Lung (tissue), 12 donors: Measurements from ENCODE around the gene DENND2A. TPM values are rescaled to one million over a fixed set of nuclear protein-coding genes. Genes with fewer than 3 reads are reported as not detected.

Experiments
- ATAC-seq: fragments of 200-7000 bp; cut with Tn5 transposase; one replicate; pipeline ENCODE4 v1.9.1; 2020; ENCODE audit warnings: moderate number of reproducible peaks; ENCODE audit not compliant: insufficient read depth, low FRiP score
- DNase-seq, 3 donors: peaks; one replicate each; pipeline ENCODE4 v3.0.0-alpha.2; 2013 to 2017
- H3K27ac ChIP-seq, 2 donors: one replicate each; pipeline ENCODE4 v1.5.1; 2013; ENCODE audit warnings: mild to moderate bottlenecking in 2 of 2, moderate library complexity in 2 of 2, control low read depth in 1 of 2, inconsistent platforms in 1 of 2, low read depth in 1 of 2, low read length in 1 of 2
- H3K27me3 ChIP-seq, 3 donors: one replicate each; pipeline ENCODE4 v1.5.1; 2013; ENCODE audit warnings: low read length in 2 of 3; ENCODE audit not compliant: control insufficient read depth in 3 of 3, insufficient read depth in 3 of 3
- H3K36me3 ChIP-seq, 4 donors: one replicate each; pipeline ENCODE4 v1.5.1; 2013; ENCODE audit warnings: low read length in 4 of 4, mild to moderate bottlenecking in 1 of 4, moderate library complexity in 1 of 4; ENCODE audit not compliant: control insufficient read depth in 4 of 4, insufficient read depth in 4 of 4
- H3K4me1 ChIP-seq, 5 donors: one replicate each; pipeline ENCODE4 v1.5.1; 2013; ENCODE audit warnings: low read length in 5 of 5, mild to moderate bottlenecking in 2 of 5, moderate library complexity in 1 of 5; ENCODE audit not compliant: control insufficient read depth in 5 of 5, insufficient read depth in 5 of 5
- H3K4me3 ChIP-seq: one replicate; pipeline ENCODE4 v1.5.1; 2013; ENCODE audit warnings: mild to moderate bottlenecking, control low read depth, moderate library complexity
- H3K9ac ChIP-seq, 2 donors: one replicate each; pipeline ENCODE4 v1.5.1; 2013; ENCODE audit warnings: low read length in 2 of 2, control low read depth in 1 of 2; ENCODE audit not compliant: insufficient read depth in 1 of 2
- H3K9me3 ChIP-seq, 4 donors: one replicate each; pipeline ENCODE4 v1.5.1; 2013; ENCODE audit warnings: low read length in 3 of 4, mild to moderate bottlenecking in 1 of 4, moderate library complexity in 1 of 4; ENCODE audit not compliant: control insufficient read depth in 4 of 4, insufficient read depth in 3 of 4
- WGBS, 2 donors: extraction: QIAGEN DNeasy Blood & Tissue Kit; methylation state at CpG; one replicate each; pipeline ENCODE4 v1.1.7; 2013; 5-methylcytosine and 5-hydroxymethylcytosine counted together
- polyA plus RNA-seq, 2 donors: library from polyadenylated mRNA; stranded (reverse); fragments of 200-250 nt; gene quantifications; one replicate each; pipeline ENCODE4 v1.2.1, GENCODE V29; 2013
- total RNA-seq, 2 donors: library from RNA; depleted of rRNA in 1 of 2; stranded (reverse); fragments of >200 nt in 1 of 2; gene quantifications; one replicate each; pipeline ENCODE4 v1.2.1, GENCODE V29; 2014 to 2021
- TF ChIP-seq, protein P1 (sequence below): IDR thresholded peaks from 2 replicates; pipeline ENCODE4 v1.5.1; 2012; ENCODE audit warnings: mild to moderate bottlenecking; ENCODE audit errors: control extremely low read depth, extremely low read depth
- donor health status: control.
- donor health status: control.
- donor health status: Bipolar disorder and iron deficiency.
- donor health status: healthy.
- donor health status: DM: yes; HTN: yes; CAD: no.

DENND2A gene
- total and polyA plus RNA-seq, 4 donors = 4.1 to 32.4 (median 9.7) TPM

DNA sequence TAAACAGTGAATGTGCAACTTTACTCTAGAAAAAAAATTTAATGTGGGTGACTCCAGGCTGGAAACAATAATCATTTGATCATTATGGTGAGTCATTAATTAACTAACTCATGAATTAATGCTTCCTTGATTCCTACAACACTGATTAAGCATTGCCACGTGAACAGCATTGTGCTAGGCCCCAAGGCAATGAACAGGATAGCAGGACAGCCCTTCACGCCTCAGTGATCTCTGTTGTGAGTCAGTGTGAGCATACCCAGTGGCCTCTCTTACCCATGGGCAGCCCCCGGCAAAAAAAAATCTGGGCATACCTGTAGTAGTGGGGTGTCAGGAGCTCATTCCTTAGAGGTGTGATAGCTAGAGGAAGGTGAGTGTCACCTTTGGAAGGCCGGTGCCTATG, 76.0 kb downstream of the DENND2A start:
- ATAC-seq = no peak
- Histone ChIP-seq H3K9me3 (no peaks in the 10 kb centered on the region), H3K27me3 (no peaks in the 10 kb centered on the region), H3K4me3 (no peak overlapping the region), H3K36me3 (peaks cover 0 to 28% (median 8%) of the 10 kb centered on the region in 4 donors), H3K27ac (no peak overlapping the region), H3K9ac (no peak overlapping the region), H3K4me1 (peaks cover 0 to 38% (median 13%) of the 10 kb centered on the region in 5 donors)
- DNase-seq = no peak
- TF ChIP-seq, protein P1, sequence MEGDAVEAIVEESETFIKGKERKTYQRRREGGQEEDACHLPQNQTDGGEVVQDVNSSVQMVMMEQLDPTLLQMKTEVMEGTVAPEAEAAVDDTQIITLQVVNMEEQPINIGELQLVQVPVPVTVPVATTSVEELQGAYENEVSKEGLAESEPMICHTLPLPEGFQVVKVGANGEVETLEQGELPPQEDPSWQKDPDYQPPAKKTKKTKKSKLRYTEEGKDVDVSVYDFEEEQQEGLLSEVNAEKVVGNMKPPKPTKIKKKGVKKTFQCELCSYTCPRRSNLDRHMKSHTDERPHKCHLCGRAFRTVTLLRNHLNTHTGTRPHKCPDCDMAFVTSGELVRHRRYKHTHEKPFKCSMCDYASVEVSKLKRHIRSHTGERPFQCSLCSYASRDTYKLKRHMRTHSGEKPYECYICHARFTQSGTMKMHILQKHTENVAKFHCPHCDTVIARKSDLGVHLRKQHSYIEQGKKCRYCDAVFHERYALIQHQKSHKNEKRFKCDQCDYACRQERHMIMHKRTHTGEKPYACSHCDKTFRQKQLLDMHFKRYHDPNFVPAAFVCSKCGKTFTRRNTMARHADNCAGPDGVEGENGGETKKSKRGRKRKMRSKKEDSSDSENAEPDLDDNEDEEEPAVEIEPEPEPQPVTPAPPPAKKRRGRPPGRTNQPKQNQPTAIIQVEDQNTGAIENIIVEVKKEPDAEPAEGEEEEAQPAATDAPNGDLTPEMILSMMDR = no peak
- WGBS, 2 donors = 91 to 94% methylated on average over 4 of the region's 4 CpGs

DNA sequence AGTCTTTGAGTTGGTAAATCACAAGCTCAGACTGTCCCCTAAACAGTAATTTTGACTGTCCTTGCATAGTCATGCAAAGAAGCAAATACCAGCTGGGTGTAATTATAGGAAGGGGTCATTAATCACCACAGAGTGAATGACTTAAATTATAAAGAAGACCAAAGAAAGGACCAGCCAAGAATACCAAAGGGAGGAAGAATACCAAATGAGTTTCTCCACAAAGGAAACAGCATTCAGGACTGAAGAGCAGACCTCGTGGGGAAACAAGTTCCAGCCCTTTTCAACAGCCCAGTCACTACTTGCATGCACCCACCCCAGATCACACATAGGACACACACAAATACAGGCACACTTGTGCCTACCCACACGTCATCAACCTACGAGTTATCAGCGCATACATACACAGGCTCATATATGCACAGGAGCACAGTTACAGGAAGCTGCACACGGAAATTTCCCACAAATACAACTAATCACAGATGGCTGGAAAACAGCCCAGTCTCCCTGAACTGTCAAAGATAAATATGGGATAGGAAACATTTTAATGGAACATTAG, 77.6 kb downstream of the DENND2A start:
- no peak for ATAC-seq
- Histone ChIP-seq H3K27me3 (no peaks in the 10 kb centered on the region), H3K9me3 (no peaks in the 10 kb centered on the region), H3K36me3 (peaks cover 0 to 39% (median 12%) of the 10 kb centered on the region in 4 donors), H3K27ac (no peak overlapping the region), H3K9ac (peak overlapping the region in 1 of 2 donors; percentile 2), H3K4me3 (no peak overlapping the region), H3K4me1 (peaks cover 0 to 26% (median 9%) of the 10 kb centered on the region in 5 donors)
- TF ChIP-seq, protein P1 = no peak
- WGBS, 2 donors = 61 to 68% methylated on average over 5 of the region's 5 CpGs
- DNase-seq = peak in 2 of 3 donors; percentile 35 to 52

DNA sequence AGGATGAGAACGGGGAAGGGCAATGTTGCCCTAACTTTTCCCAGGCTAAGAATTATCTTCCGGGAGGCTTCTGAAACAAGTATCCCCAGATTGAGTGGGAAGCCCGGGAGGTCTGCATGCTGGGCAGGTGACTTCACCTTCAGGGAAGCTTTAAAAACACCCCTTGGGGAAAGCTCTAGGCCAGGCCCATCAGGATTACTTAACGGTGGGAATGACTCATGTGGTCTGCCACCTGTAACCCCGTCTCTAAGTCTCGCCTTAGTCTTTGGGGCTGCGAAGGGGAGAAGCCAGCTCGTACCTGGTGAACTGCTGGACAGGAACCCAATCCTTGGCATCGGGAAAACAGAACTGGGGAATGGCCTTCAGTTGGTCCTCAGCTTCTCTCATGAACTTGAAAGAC, 81.2 kb downstream of the DENND2A start:
- Histone ChIP-seq H3K27me3 (no peaks in the 10 kb centered on the region), H3K4me1 (peaks cover 0 to 8% (median 0%) of the 10 kb centered on the region in 5 donors), H3K9ac (no peak overlapping the region), H3K9me3 (no peaks in the 10 kb centered on the region), H3K4me3 (no peak overlapping the region), H3K36me3 (peaks cover 2 to 33% (median 10%) of the 10 kb centered on the region in 4 donors), H3K27ac (peak overlapping the region in 1 of 2 donors; percentile 39)
- ATAC-seq (no peak), DNase-seq (no peak)
- 88 to 92% methylated on average over 9 of the region's 9 CpGs for WGBS, 2 donors
- TF ChIP-seq, protein P1 = no peak
